T-helper 2 cell (primary cell): ENCODE data around the gene DPY19L3.
"Not testable (repeated sequence)": the region's sequence is repeated elsewhere in the genome, so short reads cannot be mapped to it uniquely, and the experiment has no call there.

Experiments used
- DNase-seq, 5 experiments: peaks; one replicate each; pipeline versions ENCODE4 v3.0.0 to v3.0.0-alpha.2; 2012 to 2022

Gene DPY19L3

GRCh38 chr19:32447534-32447933, 42.0 kb downstream of the DPY19L3 start:
- DNase-seq = not testable (repeated sequence)

- DNase-seq = no peak
Measured at GRCh38 chr19:32448026-32448425, 42.5 kb downstream of the DPY19L3 start.

GRCh38 chr19:32450217-32450616, 44.6 kb downstream of the DPY19L3 start:
- DNase-seq = peak in 1 of 5 experiments; percentile 17

GRCh38 chr19:32453736-32454135, 48.2 kb downstream of the DPY19L3 start:
- DNase-seq = no peak

GRCh38 chr19:32456406-32456805, 50.8 kb downstream of the DPY19L3 start:
- DNase-seq = no peak

GRCh38 chr19:32457571-32458158, 52.1 kb downstream of the DPY19L3 start:
- DNase-seq = no peak

- peak in 1 of 5 experiments; percentile 65 for DNase-seq
Measured at GRCh38 chr19:32458500-32459123, 53.0 kb downstream of the DPY19L3 start.

- no peak for DNase-seq
Measured at GRCh38 chr19:32459204-32459865, 53.8 kb downstream of the DPY19L3 start.

- DNase-seq = no peak
Measured at GRCh38 chr19:32460476-32460875, 54.9 kb downstream of the DPY19L3 start.

- DNase-seq = peak in 1 of 5 experiments; percentile 21
Measured at GRCh38 chr19:32464279-32464678, 58.7 kb downstream of the DPY19L3 start.

- DNase-seq = peak in 1 of 5 experiments; percentile 70
Measured at GRCh38 chr19:32465176-32465575, 59.6 kb downstream of the DPY19L3 start.

- no peak for DNase-seq
Measured at GRCh38 chr19:32469795-32470194, 64.2 kb downstream of the DPY19L3 start.

- DNase-seq = no peak
Measured at GRCh38 chr19:32471095-32471494, 65.5 kb downstream of the DPY19L3 start.

GRCh38 chr19:32471811-32472210, 66.2 kb downstream of the DPY19L3 start:
- no peak for DNase-seq

GRCh38 chr19:32475141-32476031, 69.8 kb downstream of the DPY19L3 start:
- no peak for DNase-seq

- no peak for DNase-seq
Measured at GRCh38 chr19:32476032-32476350, 70.4 kb downstream of the DPY19L3 start.

GRCh38 chr19:32480321-32480720, 74.8 kb downstream of the DPY19L3 start:
- DNase-seq = no peak

- no peak for DNase-seq
Measured at GRCh38 chr19:32483574-32483973, 78.0 kb downstream of the DPY19L3 start.

GRCh38 chr19:32489971-32490370, 84.4 kb downstream of the DPY19L3 start:
- DNase-seq = no peak

- DNase-seq = no peak
Measured at GRCh38 chr19:32497391-32497790, 91.8 kb downstream of the DPY19L3 start.

- DNase-seq = peak in 2 of 5 experiments; percentile 2 to 61
Measured at GRCh38 chr19:32498648-32499200, 93.2 kb downstream of the DPY19L3 start.

- DNase-seq = not testable (repeated sequence)
Measured at GRCh38 chr19:32512498-32512897, 106.9 kb downstream of the DPY19L3 start.

- DNase-seq = peak in 1 of 5 experiments; percentile 3
Measured at GRCh38 chr19:32519023-32519422, 113.5 kb downstream of the DPY19L3 start.
